ENCODE data around the gene PPP2R5C. TPM values are rescaled to one million over a fixed set of nuclear protein-coding genes. Genes with fewer than 3 reads are reported as not detected.

The PPP2R5C gene
- total RNA-seq, 1 donor: 114 TPM

DNA sequence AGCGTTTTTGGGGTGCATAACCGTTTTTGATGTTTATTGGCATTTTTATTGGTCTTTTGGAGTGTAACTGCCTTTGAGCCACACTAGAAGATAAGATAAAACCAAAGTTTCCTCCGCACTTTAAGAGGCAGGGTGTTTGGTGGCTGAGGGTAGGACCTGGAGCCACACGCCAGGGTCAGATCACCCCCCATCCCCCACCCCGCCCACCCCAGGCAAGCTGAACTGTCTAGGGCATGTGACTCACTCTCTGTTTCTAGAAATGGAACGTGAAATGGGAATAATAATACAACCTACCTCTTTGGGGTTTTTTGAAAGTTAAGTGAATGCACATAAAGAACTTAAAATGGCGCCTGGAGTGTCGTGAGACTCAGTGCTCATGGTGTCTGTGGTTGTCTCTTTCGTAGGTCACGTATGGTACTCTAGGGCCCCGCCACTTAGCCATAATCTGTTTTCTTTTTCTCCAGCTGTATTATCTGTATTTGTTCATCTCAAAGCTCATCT is 56.0 kb downstream of the PPP2R5C start:
- no peak overlapping the region for H3K4me3 ChIP-seq (ENCODE audit: low read depth, low read length)
- no peak for DNase-seq (ENCODE audit: low read depth)
- TF ChIP-seq, protein P1, sequence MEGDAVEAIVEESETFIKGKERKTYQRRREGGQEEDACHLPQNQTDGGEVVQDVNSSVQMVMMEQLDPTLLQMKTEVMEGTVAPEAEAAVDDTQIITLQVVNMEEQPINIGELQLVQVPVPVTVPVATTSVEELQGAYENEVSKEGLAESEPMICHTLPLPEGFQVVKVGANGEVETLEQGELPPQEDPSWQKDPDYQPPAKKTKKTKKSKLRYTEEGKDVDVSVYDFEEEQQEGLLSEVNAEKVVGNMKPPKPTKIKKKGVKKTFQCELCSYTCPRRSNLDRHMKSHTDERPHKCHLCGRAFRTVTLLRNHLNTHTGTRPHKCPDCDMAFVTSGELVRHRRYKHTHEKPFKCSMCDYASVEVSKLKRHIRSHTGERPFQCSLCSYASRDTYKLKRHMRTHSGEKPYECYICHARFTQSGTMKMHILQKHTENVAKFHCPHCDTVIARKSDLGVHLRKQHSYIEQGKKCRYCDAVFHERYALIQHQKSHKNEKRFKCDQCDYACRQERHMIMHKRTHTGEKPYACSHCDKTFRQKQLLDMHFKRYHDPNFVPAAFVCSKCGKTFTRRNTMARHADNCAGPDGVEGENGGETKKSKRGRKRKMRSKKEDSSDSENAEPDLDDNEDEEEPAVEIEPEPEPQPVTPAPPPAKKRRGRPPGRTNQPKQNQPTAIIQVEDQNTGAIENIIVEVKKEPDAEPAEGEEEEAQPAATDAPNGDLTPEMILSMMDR (IDR thresholded peaks at IDR 0.05; ENCODE audit: insufficient read depth, low read length): no peak

DNA sequence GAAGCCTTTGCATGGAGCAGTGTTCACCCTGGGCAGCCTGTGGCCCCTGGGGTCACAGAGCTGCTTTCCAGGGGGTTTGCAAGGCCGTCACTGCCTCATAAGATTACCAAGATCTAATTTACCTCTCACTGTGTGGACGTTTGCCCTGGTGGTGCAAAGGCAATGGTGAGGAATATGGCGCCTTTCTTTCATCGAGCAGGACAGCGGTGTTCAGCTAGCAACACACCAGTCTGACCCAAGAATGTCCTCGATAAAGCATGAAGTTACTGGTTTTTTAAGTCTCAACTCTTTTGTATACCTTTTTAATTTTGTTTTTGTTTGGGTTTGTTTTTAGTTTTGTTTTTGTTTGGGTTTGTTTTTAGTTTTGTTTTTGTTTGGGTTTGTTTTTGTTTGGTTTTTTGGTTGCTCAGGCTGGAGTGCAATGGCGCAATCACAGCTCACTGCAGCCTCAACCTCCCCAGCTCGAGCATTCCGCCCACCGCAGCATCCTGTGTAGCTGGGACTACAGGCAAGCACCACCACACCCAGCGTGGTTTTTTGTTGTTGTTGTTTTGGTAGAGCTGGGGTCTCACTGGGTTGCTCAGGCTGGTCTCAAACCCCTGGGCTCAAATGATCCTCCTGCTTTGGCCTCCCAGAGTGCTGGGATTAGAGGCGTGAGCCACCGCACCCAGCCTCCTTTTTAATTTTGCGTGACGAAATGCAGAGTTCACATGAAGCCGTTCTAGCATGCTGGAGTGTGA is 57.9 kb downstream of the PPP2R5C start:
- no peak for DNase-seq (ENCODE audit: low read depth)
- TF ChIP-seq, protein P1 (IDR thresholded peaks at IDR 0.05; ENCODE audit: insufficient read depth, low read length): no peak

DNA sequence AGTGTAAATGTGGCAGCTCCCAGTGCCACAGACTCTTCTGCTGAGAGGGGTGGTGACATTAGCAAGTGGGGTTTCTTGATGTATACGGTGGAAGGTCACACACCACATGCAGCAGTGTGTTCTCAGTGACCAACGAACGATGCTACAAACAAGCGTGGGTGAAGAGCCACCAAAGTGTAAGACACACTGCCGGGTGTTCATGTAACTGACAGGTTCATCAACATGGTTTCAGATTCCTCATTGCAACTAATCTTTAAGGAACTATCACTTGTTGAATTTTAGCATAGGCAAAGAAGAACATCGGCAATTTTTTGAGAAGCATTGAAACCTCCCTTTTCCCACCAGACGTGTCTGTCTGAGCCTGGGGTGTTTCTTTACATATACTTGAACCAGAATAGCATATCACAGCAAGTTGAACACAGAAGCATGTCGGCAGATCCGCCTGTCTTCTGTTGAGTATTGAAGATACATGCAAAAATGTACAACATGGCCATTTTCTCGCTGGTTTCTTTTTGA is 58.8 kb downstream of the PPP2R5C start:
- TF ChIP-seq, protein P1 (IDR thresholded peaks at IDR 0.05; ENCODE audit: insufficient read depth, low read length): no peak
- H3K4me3 ChIP-seq (ENCODE audit: low read depth, low read length): no peak overlapping the region
- DNase-seq (ENCODE audit: low read depth): no peak

More for the DNA sequence above, 57.9 kb downstream of the PPP2R5C start:
- H3K4me3 ChIP-seq (ENCODE audit: low read depth, low read length): no peak overlapping the region

DNA sequence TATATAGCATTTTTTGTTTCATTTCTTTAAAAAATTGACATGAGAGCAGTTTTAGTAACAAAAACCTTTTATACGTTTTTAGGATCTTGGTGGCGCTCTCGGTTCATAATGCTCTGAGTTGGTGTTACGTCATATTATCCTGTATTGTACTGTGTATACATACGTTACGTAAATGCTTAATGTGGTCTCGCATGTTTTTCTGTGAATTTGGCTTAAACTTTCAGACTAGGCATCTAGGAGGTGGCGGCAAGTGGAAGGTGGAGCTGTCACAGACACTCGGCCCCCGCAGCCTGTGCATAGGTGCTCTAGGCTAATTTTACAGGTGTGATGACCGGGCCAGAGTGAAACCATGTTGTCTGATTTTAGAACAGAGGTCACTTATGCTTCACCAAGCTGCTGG is 60.0 kb downstream of the PPP2R5C start:
- no peak overlapping the region for H3K4me3 ChIP-seq (ENCODE audit: low read depth, low read length)
- no peak for DNase-seq (ENCODE audit: low read depth)
- TF ChIP-seq, protein P1 (IDR thresholded peaks at IDR 0.05; ENCODE audit: insufficient read depth, low read length): no peak

DNA sequence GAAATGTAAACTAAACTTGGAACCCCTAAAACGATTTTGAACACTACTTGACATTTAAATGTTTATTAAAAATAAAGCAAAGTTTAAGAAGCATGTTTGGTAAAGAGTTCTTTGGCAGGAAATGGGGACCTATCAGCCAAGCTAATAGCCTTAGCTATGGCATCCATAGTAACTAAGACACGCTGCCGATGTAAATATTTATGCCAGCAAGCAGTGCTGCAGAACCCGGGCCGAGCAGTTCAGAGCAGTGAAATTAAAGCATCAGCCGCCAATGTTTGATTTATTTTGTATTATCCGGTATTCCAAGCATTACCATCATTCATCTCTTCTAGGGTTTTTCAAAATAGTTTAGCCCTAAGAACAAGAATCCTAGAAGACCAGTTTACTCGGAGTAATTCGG is 61.6 kb downstream of the PPP2R5C start:
- TF ChIP-seq, protein P1 (IDR thresholded peaks at IDR 0.05; ENCODE audit: insufficient read depth, low read length): no peak
- DNase-seq (ENCODE audit: low read depth): no peak
- no peak overlapping the region for H3K4me3 ChIP-seq (ENCODE audit: low read depth, low read length)

DNA sequence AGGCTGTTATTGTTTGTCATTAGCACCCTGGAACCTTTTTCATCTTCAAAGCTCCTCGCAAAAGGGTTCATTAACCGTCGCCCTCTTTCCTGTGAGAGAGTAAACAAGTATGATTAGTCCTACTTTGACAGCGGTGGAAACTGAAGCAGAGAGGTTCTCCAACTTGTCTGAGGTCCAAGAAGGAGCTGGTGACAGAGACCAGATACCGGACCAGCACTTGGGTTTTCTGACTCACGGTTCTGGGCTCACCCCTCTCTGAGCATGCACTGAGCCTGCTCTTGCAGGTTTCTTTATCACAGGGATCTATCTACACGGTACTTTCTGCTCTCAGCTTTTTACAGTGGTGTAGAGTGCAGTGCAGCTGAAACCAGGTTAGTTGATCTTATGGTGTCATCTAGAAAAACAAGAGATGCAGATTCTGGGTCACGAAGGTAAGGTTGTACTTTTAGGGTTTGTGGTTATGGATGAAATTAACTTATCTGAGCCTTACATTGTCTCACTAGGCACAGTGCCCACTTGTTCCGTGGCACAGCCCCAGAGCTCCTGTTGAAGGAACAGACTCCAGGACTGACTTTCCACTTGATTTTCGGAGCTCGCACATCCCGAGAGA is 62.1 kb downstream of the PPP2R5C start:
- DNase-seq (ENCODE audit: low read depth): peak; percentile 55
- TF ChIP-seq, protein P1 (IDR thresholded peaks at IDR 0.05; ENCODE audit: insufficient read depth, low read length): no peak
- H3K4me3 ChIP-seq (ENCODE audit: low read depth, low read length): peak overlapping the region; percentile 26

Data from fibroblast of the aortic adventitia (primary cell).